Osteocyte (in vitro differentiated cells): ENCODE measurements around the gene LIMS2. TPM values are rescaled to one million over a fixed set of nuclear protein-coding genes. Genes with fewer than 3 reads are reported as not detected.

Experiments used
- DNase-seq: peaks from one replicate; pipeline ENCODE4 v3.0.0; 2021; ENCODE audit warnings: mixed read lengths; ENCODE audit not compliant: unreplicated experiment; ENCODE audit errors: extremely low spot score
- H3K27ac Mint-ChIP-seq: one replicate; pipeline ENCODE4 v1.8.0; 2021; ENCODE audit warnings: mild to moderate bottlenecking, mixed read lengths; ENCODE audit not compliant: unreplicated experiment
- H3K27me3 Mint-ChIP-seq: one replicate; pipeline ENCODE4 v1.8.0; 2021; ENCODE audit warnings: mixed read lengths; ENCODE audit not compliant: unreplicated experiment
- H3K36me3 Mint-ChIP-seq: one replicate; pipeline ENCODE4 v1.8.0; 2021; ENCODE audit warnings: mixed read lengths; ENCODE audit not compliant: unreplicated experiment
- H3K4me1 Mint-ChIP-seq: one replicate; pipeline ENCODE4 v1.8.0; 2021; ENCODE audit warnings: mixed read lengths; ENCODE audit not compliant: unreplicated experiment
- H3K4me3 Mint-ChIP-seq: one replicate; pipeline ENCODE4 v1.8.0; 2021; ENCODE audit warnings: mild to moderate bottlenecking, moderate library complexity, mixed read lengths; ENCODE audit not compliant: unreplicated experiment
- H3K9me3 Mint-ChIP-seq: one replicate; pipeline ENCODE4 v1.8.0; 2021; ENCODE audit warnings: mixed read lengths; ENCODE audit not compliant: unreplicated experiment
- total RNA-seq: library from RNA; stranded (reverse); gene quantifications from 2 replicates; pipeline ENCODE4 v1.2.1, GENCODE V29; 2021
- TF ChIP-seq, protein P1 (sequence below): fragments of 200-600 bp; sonication (generic); IDR thresholded peaks from 2 replicates; pipeline ENCODE4 v1.5.0; 2021; ENCODE audit warnings: antibody characterized with exemption, mild to moderate bottlenecking, moderate library complexity

LIMS2 gene
- total RNA-seq, 1 donor from 2014 or later = 51.0 TPM

DNA sequence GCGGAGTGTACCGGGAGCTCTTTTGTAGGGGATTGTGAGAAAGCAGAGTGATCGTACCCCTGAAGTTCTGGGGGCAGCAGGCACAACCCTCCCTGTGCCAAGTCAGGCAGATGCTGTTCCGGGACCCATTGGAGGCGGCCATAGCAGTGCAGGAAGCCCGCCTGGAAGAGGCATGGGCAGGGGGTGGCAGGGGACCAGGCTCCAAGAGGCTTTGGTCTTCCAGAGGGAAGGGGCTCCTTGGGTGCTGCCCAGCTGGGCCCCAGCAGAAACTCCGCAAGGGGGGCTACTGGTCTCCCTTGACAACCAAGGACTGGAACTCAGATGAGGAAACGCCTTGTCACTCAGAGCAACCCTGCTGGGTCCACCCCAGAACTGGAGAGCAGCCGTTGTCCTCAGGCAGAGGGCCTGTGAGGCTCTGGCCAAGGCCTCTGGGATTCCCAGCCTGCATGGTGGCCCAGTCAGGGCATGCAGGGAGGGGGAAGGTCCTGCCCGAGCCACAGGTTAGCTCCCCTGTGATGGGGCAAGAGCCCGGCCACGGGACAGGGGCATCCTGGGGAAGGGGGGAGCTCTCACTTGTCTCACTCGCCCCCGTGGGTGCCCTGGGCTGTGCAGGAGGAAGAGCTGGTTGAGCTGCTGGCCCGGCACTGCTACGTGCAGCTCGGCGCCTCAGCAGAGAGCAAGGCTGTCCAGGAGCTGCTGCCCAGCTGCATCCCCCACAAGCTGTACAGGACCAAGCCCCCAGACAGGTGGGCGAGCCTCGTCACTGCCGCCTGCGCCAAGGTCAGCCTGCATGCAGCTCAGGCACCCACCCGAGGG is 50.4 kb downstream of the LIMS2 start:
- Mint-ChIP-seq H3K4me3 (no peak overlapping the region), H3K27me3 (no peaks in the 10 kb centered on the region), H3K4me1 (no peaks in the 10 kb centered on the region), H3K36me3 (no peaks in the 10 kb centered on the region), H3K9me3 (no peaks in the 10 kb centered on the region), H3K27ac (no peak overlapping the region)
- TF ChIP-seq, protein P1, sequence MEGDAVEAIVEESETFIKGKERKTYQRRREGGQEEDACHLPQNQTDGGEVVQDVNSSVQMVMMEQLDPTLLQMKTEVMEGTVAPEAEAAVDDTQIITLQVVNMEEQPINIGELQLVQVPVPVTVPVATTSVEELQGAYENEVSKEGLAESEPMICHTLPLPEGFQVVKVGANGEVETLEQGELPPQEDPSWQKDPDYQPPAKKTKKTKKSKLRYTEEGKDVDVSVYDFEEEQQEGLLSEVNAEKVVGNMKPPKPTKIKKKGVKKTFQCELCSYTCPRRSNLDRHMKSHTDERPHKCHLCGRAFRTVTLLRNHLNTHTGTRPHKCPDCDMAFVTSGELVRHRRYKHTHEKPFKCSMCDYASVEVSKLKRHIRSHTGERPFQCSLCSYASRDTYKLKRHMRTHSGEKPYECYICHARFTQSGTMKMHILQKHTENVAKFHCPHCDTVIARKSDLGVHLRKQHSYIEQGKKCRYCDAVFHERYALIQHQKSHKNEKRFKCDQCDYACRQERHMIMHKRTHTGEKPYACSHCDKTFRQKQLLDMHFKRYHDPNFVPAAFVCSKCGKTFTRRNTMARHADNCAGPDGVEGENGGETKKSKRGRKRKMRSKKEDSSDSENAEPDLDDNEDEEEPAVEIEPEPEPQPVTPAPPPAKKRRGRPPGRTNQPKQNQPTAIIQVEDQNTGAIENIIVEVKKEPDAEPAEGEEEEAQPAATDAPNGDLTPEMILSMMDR = no peak
- no peak for DNase-seq

GRCh38 chr2:127624320-127624755 is 51.0 kb downstream of the LIMS2 start:
- H3K27ac Mint-ChIP-seq = no peak overlapping the region
- H3K27me3 Mint-ChIP-seq = no peaks in the 10 kb centered on the region
- no peak for DNase-seq
- TF ChIP-seq, protein P1 = no peak
- no peak overlapping the region for H3K4me3 Mint-ChIP-seq
- no peaks in the 10 kb centered on the region for H3K9me3 Mint-ChIP-seq
- no peaks in the 10 kb centered on the region for H3K36me3 Mint-ChIP-seq
- no peaks in the 10 kb centered on the region for H3K4me1 Mint-ChIP-seq

- Mint-ChIP-seq H3K27ac (no peak overlapping the region), H3K4me1 (peaks cover 1% of the 10 kb centered on the region), H3K9me3 (no peaks in the 10 kb centered on the region), H3K27me3 (no peaks in the 10 kb centered on the region), H3K36me3 (no peaks in the 10 kb centered on the region), H3K4me3 (no peak overlapping the region)
- TF ChIP-seq, protein P1 = no peak
- peak; percentile 67 for DNase-seq
Observed at GRCh38 chr2:127623388-127624319, 51.7 kb downstream of the LIMS2 start.

DNA sequence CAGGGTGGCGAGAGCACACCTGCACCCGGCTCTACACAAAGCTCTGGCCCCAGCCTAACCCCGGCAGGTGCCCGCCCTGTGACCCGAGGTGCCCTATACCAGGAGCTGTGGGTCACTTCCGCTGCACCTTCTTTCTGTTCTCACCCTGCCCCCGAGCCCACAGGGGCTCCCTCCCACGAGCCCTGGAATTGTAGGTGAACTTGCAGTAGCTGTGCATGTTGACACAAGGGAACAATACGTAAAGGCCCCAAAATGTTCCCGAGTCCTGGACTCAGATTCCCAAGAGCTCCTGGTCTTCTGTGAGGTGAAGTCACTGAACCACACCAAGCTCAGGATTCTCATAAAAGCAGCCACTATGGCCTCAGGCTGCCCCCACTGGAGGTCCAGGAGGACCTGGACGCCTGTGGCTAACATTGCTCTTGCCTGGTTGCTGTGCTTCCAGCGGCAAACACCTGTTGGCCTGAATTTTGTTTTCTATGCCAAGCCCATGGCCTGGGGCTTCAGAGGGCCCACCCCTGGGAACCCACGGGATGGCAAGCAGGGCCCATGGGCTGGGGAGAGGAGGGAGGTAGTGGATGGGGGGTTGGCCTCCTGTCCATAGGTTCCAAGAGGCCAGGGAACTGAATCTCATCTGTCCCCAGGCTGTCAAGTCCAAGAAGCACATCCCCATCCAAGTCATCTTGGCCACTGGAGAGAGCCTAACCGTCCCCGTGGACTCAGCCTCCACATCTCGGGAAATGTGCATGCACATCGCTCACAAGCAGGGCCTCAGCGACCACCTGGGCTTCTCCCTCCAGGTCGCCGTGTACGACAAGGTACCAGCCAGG is 52.6 kb downstream of the LIMS2 start:
- peaks cover 4% of the 10 kb centered on the region for H3K4me1 Mint-ChIP-seq
- TF ChIP-seq, protein P1 = no peak
- H3K27me3 Mint-ChIP-seq = no peaks in the 10 kb centered on the region
- no peaks in the 10 kb centered on the region for H3K36me3 Mint-ChIP-seq
- H3K9me3 Mint-ChIP-seq = no peaks in the 10 kb centered on the region
- H3K27ac Mint-ChIP-seq = no peak overlapping the region
- no peak overlapping the region for H3K4me3 Mint-ChIP-seq
- DNase-seq = peak; percentile 75
